ENCODE data around the gene PDZRN4. TPM values are rescaled to one million over a fixed set of nuclear protein-coding genes. Genes with fewer than 3 reads are reported as not detected.

Gene PDZRN4
- total RNA-seq, 1 experiment from 2014 or later, result not detected

DNA sequence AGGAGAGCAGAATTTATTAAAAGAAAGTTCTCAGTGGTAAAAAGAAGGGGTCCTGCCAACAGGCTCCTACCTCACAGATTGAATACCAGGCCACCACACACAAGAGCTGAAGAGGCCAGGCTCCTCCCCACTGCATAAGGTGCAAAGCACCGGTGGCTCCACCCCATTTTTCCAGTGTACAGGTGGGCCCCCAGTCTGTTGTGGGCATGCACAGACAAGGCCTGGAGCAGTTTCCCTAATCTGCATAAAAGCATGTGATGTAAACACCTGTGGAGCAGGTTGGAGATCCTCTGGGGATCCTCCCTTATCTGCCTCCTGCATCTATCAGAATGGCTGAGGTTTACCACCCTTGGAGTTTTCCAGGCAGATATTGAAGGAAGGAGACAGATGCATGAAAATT lies 45.7 kb upstream of the PDZRN4 start:
- ChIA-PET POLR2A (ENCODE audit: low non-redundant PET) (no interaction called here), CTCF (no interaction called here)
- no TSS peak for BruUV-seq (replicated peaks)
- Histone ChIP-seq H3K27ac (ENCODE audit: low read depth, low read length, poor library complexity, severe bottlenecking) (no peak overlapping the region), H3K9me3 (ENCODE audit: low read depth, low read length, poor library complexity, severe bottlenecking) (no peaks in the 10 kb centered on the region), H3K27me3 (replicated peaks; ENCODE audit: insufficient read depth, low read depth, low read length, poor library complexity) (no peaks in the 10 kb centered on the region), H3K36me3 (ENCODE audit: insufficient read depth, low read length, poor library complexity, severe bottlenecking) (no peaks in the 10 kb centered on the region), H3K4me3 (ENCODE audit: low read depth, low read length, poor library complexity, severe bottlenecking) (no peak overlapping the region), H3K4me1 (ENCODE audit: insufficient read depth, low read length, poor library complexity, severe bottlenecking) (no peaks in the 10 kb centered on the region)
- TF ChIP-seq, protein P1, sequence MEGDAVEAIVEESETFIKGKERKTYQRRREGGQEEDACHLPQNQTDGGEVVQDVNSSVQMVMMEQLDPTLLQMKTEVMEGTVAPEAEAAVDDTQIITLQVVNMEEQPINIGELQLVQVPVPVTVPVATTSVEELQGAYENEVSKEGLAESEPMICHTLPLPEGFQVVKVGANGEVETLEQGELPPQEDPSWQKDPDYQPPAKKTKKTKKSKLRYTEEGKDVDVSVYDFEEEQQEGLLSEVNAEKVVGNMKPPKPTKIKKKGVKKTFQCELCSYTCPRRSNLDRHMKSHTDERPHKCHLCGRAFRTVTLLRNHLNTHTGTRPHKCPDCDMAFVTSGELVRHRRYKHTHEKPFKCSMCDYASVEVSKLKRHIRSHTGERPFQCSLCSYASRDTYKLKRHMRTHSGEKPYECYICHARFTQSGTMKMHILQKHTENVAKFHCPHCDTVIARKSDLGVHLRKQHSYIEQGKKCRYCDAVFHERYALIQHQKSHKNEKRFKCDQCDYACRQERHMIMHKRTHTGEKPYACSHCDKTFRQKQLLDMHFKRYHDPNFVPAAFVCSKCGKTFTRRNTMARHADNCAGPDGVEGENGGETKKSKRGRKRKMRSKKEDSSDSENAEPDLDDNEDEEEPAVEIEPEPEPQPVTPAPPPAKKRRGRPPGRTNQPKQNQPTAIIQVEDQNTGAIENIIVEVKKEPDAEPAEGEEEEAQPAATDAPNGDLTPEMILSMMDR (conservative IDR thresholded peaks at IDR 0.05; ENCODE audit: low read depth, low read length), result no peak
- TF ChIP-seq EZH2 (IDR thresholded peaks at IDR 0.05; ENCODE audit: borderline replicate concordance, low read depth, low read length, poor library complexity, severe bottlenecking), result no peak
- DNase-seq (ENCODE audit: low spot score), result no peak
- intact Hi-C loops (cut with micrococcal nuclease; ENCODE audit: unreplicated experiment), result no loop called here

DNA sequence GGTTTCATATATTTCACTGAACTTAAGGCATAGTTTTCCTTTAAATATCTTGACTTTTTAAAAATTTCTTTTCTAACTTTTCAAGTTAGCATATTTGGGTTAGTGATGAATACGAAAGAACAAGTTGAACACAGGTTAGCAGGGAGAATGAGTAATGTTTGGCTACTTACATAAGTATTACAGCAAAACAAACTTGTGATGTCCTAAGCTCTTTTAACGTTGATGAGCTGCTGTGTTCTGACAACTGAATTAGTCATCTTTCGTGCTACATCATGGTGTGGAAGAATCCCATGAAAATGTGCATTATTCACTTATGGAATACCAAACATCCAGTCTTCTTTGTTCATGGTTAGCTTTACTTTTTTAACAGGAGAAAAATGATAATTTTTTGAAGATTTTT lies 36.3 kb upstream of the PDZRN4 start:
- TF ChIP-seq, protein P1 (conservative IDR thresholded peaks at IDR 0.05; ENCODE audit: low read depth, low read length), result no peak
- TF ChIP-seq EZH2 (IDR thresholded peaks at IDR 0.05; ENCODE audit: borderline replicate concordance, low read depth, low read length, poor library complexity, severe bottlenecking), result no peak
- no peaks in the 10 kb centered on the region for H3K27me3 ChIP-seq (replicated peaks; ENCODE audit: insufficient read depth, low read depth, low read length, poor library complexity)
- CTCF ChIA-PET, result no interaction called here
- POLR2A ChIA-PET (ENCODE audit: low non-redundant PET), result no interaction called here
- no peak overlapping the region for H3K27ac ChIP-seq (ENCODE audit: low read depth, low read length, poor library complexity, severe bottlenecking)
- no peak for DNase-seq (ENCODE audit: low spot score)
- no TSS peak for BruUV-seq (replicated peaks)
- H3K9me3 ChIP-seq (ENCODE audit: low read depth, low read length, poor library complexity, severe bottlenecking), result no peaks in the 10 kb centered on the region
- no peak overlapping the region for H3K4me3 ChIP-seq (ENCODE audit: low read depth, low read length, poor library complexity, severe bottlenecking)
- no peaks in the 10 kb centered on the region for H3K36me3 ChIP-seq (ENCODE audit: insufficient read depth, low read length, poor library complexity, severe bottlenecking)
- intact Hi-C loops (cut with micrococcal nuclease; ENCODE audit: unreplicated experiment), result no loop called here
- H3K4me1 ChIP-seq (ENCODE audit: insufficient read depth, low read length, poor library complexity, severe bottlenecking), result no peaks in the 10 kb centered on the region

DNA sequence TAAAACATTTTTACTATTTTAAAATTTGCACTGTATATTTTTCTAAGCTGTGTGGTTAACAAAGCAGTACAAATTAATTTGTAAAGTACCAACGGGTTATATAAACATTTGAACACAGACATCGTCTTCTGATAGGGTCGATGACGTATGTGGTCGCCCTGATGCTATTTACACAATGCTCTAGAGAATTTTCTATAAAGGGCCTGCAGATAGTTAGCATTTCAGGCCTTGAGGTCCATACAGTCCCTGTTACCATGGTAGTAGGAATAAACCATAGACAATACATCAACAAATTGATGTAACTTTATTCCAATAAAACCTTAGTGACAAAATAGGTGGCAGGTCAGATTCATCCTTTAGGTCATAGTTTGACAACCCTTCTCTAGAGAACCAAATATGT lies 25.7 kb upstream of the PDZRN4 start:
- H3K4me3 ChIP-seq (ENCODE audit: low read depth, low read length, poor library complexity, severe bottlenecking), result no peak overlapping the region
- TF ChIP-seq, protein P1 (conservative IDR thresholded peaks at IDR 0.05; ENCODE audit: low read depth, low read length), result no peak
- no peak for TF ChIP-seq EZH2 (IDR thresholded peaks at IDR 0.05; ENCODE audit: borderline replicate concordance, low read depth, low read length, poor library complexity, severe bottlenecking)
- BruUV-seq (replicated peaks), result no TSS peak
- no peak overlapping the region for H3K27ac ChIP-seq (ENCODE audit: low read depth, low read length, poor library complexity, severe bottlenecking)
- no peaks in the 10 kb centered on the region for H3K36me3 ChIP-seq (ENCODE audit: insufficient read depth, low read length, poor library complexity, severe bottlenecking)
- H3K27me3 ChIP-seq (replicated peaks; ENCODE audit: insufficient read depth, low read depth, low read length, poor library complexity), result no peaks in the 10 kb centered on the region
- H3K4me1 ChIP-seq (ENCODE audit: insufficient read depth, low read length, poor library complexity, severe bottlenecking), result no peaks in the 10 kb centered on the region
- no peaks in the 10 kb centered on the region for H3K9me3 ChIP-seq (ENCODE audit: low read depth, low read length, poor library complexity, severe bottlenecking)
- no peak for DNase-seq (ENCODE audit: low spot score)
- POLR2A ChIA-PET (ENCODE audit: low non-redundant PET), result no interaction called here
- CTCF ChIA-PET, result no interaction called here
- intact Hi-C loops (cut with micrococcal nuclease; ENCODE audit: unreplicated experiment), result no loop called here
